Activated naive CD8-positive, alpha-beta T cell treated with anti-CD3 and anti-CD28 coated beads, Interleukin-2, amount 10 ng/mL, durations not matched to agents 7 days and 5 days (primary cell): Measurements from ENCODE around the gene MYADML2. TPM values are rescaled to one million over a fixed set of nuclear protein-coding genes. Genes with fewer than 3 reads are reported as not detected.

Source experiments
- ATAC-seq: fragments of 150-1000 bp; cut with Tn5 transposase; one replicate; pipeline ENCODE4 v1.10.0; 2021; ENCODE audit warnings: low read depth, moderate library complexity
- POLR2A ChIA-PET: fragments of 350-600 bp; sonication (Branson Sonifier 250); formaldehyde crosslinking; loops from one replicate; lab custom pipeline; 2021; ENCODE audit warnings: antibody characterized with exemption; lab: Charles Lee
- DNase-seq: peaks from one replicate; pipeline ENCODE4 v3.0.0; 2021
- H3K27ac Mint-ChIP-seq: one replicate; pipeline ENCODE4 v1.8.0; 2022; ENCODE audit warnings: mild to moderate bottlenecking, mixed read lengths
- H3K27me3 Mint-ChIP-seq: one replicate; pipeline ENCODE4 v1.8.0; 2022; ENCODE audit warnings: mild to moderate bottlenecking, moderate library complexity, mixed read lengths
- H3K36me3 Mint-ChIP-seq: one replicate; pipeline ENCODE4 v1.8.0; 2021; ENCODE audit warnings: mild to moderate bottlenecking, mixed read lengths
- H3K4me1 Mint-ChIP-seq: one replicate; pipeline ENCODE4 v1.8.0; 2021; ENCODE audit warnings: mixed read lengths
- H3K4me3 Mint-ChIP-seq: one replicate; pipeline ENCODE4 v1.8.0; 2022; ENCODE audit warnings: mild to moderate bottlenecking, moderate library complexity, mixed read lengths
- H3K9me3 Mint-ChIP-seq: one replicate; pipeline ENCODE4 v1.8.0; 2021; ENCODE audit warnings: mixed read lengths
- total RNA-seq, 2 experiments: library from RNA; stranded (reverse); gene quantifications; one replicate each; pipeline ENCODE4 v1.2.3, GENCODE V29; 2021

The MYADML2 gene
- total RNA-seq, 2 experiments from 2014 or later = not detected

- Mint-ChIP-seq H3K27me3 (no peaks in the 10 kb centered on the region), H3K36me3 (peaks cover 9% of the 10 kb centered on the region), H3K4me3 (peak within 1 kb of the TSS; percentile 91), H3K27ac (peak within 1 kb of the TSS; percentile 86), H3K4me1 (peaks cover 17% of the 10 kb centered on the region), H3K9me3 (no peaks in the 10 kb centered on the region)
- POLR2A ChIA-PET = interaction anchor here (0.8 to 1.5 kb wide), 6 partner anchors 10 to 47 kb away, joined by 3 to 20 read pairs (median 6); partner anchors contain the start of genes ALYREF, ANAPC11, ARHGDIA and MAFG
- DNase-seq (peak; percentile 87), ATAC-seq (peak; percentile 84)
Measured at GRCh38 chr17:81917565-81918332, 29.3 kb downstream of the MYADML2 start, which contains the start of gene SIRT7. Gene SIRT7 (minus strand): TSS chr17:81918176. CDS start chr17:81918131, 45 bp downstream.

DNA sequence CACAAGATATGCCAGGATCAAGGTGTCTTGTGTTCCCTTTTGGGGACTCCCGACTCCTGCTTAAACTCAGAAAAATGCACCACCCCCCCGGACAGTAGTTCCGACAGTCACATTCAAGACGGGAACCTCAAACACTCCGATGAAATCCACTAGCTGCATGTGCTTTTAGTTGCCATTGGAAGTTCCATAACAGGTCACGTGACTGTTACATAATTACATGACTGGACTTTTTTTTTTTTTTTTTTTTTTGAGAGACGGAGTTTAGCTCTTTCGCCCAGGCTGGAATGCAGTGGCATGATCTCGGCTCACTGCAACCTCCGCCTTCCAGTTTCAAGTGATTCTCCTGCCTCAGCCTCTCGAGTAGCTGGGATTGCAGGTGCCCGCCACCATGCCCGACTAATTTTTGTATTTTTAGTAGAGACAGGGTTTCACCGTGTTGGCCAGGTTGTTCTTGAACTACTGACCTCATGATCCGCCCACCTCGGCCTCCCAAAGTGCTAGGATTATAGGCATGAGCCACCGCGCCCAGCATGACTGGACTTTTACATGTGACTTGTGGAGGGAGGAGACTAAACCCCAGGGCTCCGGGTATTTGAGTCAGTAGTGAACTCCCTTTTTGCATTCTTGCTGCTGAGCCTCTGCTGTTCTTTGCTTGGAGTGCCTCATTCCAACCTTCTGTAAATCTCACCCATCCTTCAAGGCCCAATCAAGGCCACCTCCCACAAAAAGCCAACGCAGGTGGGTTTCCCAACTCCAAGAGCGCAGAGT lies 30.6 kb downstream of the MYADML2 start:
- POLR2A ChIA-PET = interaction anchor here (0.6 to 1.5 kb wide), 5 partner anchors 11 to 90 kb away, joined by 3 to 20 read pairs (median 6); partner anchors contain the start of genes ALYREF, ANAPC11 and MAFG

DNA sequence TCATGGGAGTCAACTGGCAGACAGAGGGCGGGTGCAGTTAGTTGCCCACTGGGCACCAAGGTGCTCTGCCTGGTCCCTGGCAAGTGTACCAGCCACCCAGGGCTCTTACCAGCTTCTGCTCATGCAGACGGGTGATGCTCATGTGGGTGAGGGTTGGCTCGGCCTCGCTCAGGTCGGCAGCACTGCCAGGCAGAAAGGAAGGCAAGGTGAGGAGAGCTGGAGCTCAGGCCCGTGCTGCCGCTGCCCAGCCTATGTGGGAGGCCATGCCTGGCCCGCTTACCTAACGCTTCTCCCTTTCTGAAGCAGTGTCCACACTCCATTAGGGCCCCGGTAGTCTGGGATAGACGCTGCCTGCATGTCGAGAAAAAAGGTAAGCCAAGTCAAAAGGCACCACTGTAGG lies 31.7 kb downstream of the MYADML2 start:
- DNase-seq (no peak), ATAC-seq (no peak)
- POLR2A ChIA-PET = no interaction called here
- Mint-ChIP-seq H3K4me3 (no peak overlapping the region), H3K36me3 (peaks cover 9% of the 10 kb centered on the region), H3K4me1 (peaks cover 20% of the 10 kb centered on the region), H3K27ac (no peak overlapping the region), H3K9me3 (no peaks in the 10 kb centered on the region), H3K27me3 (no peaks in the 10 kb centered on the region)

More for the DNA sequence above, 30.6 kb downstream of the MYADML2 start:
- DNase-seq (no peak), ATAC-seq (no peak)
- Mint-ChIP-seq H3K4me1 (peaks cover 20% of the 10 kb centered on the region), H3K27ac (peak overlapping the region; percentile 8), H3K4me3 (peak overlapping the region; percentile 89), H3K27me3 (no peaks in the 10 kb centered on the region), H3K9me3 (no peaks in the 10 kb centered on the region), H3K36me3 (peaks cover 9% of the 10 kb centered on the region)

DNA sequence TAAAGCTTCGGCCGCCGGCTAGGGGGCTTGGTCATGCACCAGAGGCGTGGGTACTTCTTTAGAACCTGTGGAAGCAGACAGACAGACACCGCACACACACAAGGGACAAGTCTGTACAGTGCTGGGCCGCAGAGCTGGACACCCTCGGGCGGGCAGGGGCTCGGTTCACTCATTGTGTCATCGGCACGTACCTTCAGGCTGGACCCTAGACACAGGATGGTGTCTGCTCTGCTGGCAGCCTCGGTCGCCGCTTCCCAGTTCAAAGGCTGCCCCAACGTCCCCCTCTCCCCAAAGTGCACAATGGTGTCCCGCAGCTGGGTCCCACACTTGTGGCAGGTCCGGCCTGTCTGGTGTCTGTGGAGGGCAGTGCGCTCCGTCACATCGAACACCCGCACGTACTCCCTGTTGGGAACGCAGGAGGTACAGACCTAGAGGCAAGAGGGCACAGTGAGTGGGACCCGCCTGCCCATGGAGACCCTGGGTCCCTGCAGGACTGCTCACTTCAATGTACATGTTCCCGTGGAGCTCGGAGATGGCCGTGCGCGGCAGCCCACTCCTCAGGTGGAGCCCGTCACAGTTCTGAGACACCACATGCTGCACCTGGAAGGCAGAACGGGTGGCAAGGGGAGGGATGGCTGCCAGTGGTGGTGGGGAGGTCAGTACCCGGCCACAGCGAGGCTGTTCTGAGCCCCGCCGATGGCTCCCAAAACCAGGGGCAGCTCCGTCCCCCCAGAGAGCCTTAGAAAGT lies 32.8 kb downstream of the MYADML2 start:
- DNase-seq = no peak

DNA sequence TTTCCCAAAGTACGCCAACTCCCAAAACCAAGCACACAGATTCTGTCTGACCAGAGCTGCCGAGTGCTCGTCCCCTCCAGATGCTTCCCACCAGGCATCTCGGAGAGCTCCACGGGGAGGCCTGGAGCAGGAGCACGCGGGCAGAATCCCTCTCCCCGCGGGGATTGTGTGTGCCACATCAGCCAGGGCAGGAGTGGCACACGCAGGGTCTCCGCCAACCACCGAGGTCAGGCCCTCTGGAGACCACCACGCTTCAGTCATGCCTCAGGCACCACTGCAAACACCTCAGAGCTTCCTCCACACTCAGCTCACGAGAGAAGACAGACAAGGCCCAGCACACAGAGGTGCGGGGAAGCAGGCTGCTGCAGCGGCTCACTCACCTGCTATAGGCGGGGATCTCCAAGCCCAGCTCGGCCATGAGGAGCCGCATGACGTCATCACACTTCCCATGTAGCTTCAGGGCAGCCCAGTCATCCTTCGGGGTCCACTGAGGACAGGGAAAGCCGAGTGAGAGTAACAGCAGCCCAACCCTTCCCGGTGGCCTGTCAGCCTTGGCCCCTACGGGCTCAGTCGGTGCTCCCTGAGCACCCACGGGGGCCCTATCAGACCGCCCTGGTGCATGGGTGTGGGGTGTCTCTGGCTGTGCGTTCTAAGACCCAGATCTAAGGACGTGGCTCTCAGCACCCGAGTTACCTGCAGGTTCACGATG lies 33.5 kb downstream of the MYADML2 start:
- Mint-ChIP-seq H3K4me3 (no peak overlapping the region), H3K36me3 (peaks cover 9% of the 10 kb centered on the region), H3K27ac (no peak overlapping the region), H3K4me1 (peaks cover 21% of the 10 kb centered on the region), H3K27me3 (no peaks in the 10 kb centered on the region), H3K9me3 (no peaks in the 10 kb centered on the region)
- DNase-seq (no peak), ATAC-seq (no peak)
- POLR2A ChIA-PET = interaction anchor here (0.6 to 1.1 kb wide), 4 partner anchors 11 to 79 kb away, joined by 3 to 5 read pairs (median 4); partner anchors contain the start of genes MAFG and PPP1R27

More for the DNA sequence above, 32.8 kb downstream of the MYADML2 start:
- no peak overlapping the region for H3K27ac Mint-ChIP-seq
- H3K4me1 Mint-ChIP-seq = peaks cover 22% of the 10 kb centered on the region
- H3K4me3 Mint-ChIP-seq = no peak overlapping the region
- no peaks in the 10 kb centered on the region for H3K9me3 Mint-ChIP-seq
- no peak for ATAC-seq
- peaks cover 9% of the 10 kb centered on the region for H3K36me3 Mint-ChIP-seq
- no peaks in the 10 kb centered on the region for H3K27me3 Mint-ChIP-seq
- POLR2A ChIA-PET = interaction anchor here (0.8 kb wide), 1 partner anchor 13 kb away, joined by 4 read pairs; the partner anchor contains the start of gene MAFG

DNA sequence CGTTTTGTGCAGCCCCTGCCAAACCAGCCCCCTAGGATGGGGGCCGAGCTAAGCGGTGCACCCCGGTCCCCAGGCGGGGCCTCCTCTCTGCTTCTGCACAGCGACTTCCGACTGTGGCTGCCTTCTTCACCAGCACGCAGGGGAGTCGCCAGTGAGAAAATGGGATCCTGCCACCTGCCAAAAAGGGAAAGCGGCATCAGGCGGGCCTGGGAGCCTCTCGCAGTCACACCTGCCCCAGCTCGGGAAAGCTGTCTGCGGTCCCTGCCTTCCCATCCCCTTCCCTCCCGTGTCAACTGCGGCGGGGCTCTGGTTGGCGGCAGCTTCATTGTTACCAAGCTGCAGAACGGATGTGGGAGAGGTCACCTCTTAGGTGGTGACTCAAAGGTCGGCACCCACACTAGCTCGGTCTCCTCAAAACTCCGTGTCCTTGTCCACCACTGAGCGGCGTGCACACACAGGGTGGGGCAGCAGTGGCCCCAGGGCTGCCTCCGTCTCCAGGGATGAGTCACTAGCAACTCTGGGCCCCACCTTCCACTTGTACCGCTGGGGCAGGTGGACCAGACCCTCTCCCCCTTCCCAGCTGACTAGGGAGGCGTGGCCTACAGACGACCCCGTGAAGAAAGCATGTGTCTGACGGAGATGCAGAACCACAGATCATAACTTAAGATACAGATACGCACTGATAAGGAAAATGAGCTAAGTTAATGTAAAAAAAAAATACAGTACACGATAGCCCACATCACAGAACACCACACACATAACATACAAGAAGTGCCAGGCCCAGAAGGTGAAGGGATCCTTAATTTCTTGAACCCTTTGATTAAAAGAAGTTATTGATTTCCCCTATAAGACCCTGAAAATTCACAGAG lies 34.4 kb downstream of the MYADML2 start:
- Mint-ChIP-seq H3K4me3 (peak overlapping the region; percentile 16), H3K27ac (peak overlapping the region; percentile 5), H3K9me3 (no peaks in the 10 kb centered on the region), H3K36me3 (peaks cover 9% of the 10 kb centered on the region), H3K4me1 (peaks cover 17% of the 10 kb centered on the region), H3K27me3 (no peaks in the 10 kb centered on the region)
- POLR2A ChIA-PET = interaction anchor here (0.9 to 1.1 kb wide), 2 partner anchors 11 to 78 kb away, joined by 3 read pairs; partner anchors contain the start of gene PPP1R27
- DNase-seq = no peak
- ATAC-seq = no peak

GRCh38 chr17:81911969-81912368 lies 35.1 kb downstream of the MYADML2 start:
- Mint-ChIP-seq H3K36me3 (peaks cover 7% of the 10 kb centered on the region), H3K4me1 (peaks cover 13% of the 10 kb centered on the region), H3K9me3 (no peaks in the 10 kb centered on the region), H3K27me3 (no peaks in the 10 kb centered on the region), H3K27ac (no peak overlapping the region), H3K4me3 (peak overlapping the region; percentile 60)
- POLR2A ChIA-PET = interaction anchor here (0.5 to 1.5 kb wide), 2 partner anchors 20 to 64 kb away, joined by 4 to 5 read pairs; no protein-coding TSS in a partner anchor
- ATAC-seq (no peak), DNase-seq (no peak)

DNA sequence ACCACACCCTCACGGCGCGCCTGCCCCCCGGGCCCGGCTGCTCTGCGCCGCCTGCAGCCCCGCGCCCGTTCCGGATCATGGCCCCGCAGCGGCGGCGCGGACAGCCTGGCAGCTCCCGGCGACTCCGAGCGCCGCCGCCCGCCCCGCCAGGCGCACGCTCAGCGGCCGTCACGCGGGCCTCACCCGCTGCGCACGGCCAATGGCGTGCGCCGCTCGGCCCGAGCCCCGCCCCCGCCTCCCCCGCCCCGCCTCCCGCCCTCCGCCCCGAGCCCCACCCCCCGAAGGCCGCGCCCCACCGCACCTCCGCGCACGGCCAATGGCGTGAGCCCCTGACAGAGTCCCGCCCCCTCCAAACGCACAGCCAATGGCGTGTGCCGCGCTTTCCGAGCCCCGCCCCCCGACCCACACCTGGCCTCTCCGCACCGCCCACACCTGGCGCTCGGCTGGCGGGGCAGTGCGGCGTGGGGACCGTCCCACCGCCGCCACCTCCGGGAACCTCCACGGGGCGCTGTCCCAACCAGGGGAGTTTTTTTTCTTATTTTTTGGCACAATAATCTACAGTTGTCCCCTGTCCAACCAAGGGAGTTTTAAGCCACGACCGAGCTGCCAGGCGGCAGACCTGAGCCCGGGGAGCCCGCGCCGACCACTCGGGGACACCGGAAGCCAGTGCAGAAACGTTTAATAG lies 35.6 kb downstream of the MYADML2 start, which contains the start of gene PCYT2:
Gene PCYT2 (minus strand): TSS at position 123 of the 685 bp plus-strand sequence. CDS start 44 bp downstream, at position 79.
- Mint-ChIP-seq H3K9me3 (no peaks in the 10 kb centered on the region), H3K4me3 (peak within 1 kb of the TSS; percentile 87), H3K36me3 (peaks cover 5% of the 10 kb centered on the region), H3K27ac (no peak within 1 kb of the TSS), H3K27me3 (no peaks in the 10 kb centered on the region), H3K4me1 (peaks cover 10% of the 10 kb centered on the region)
- POLR2A ChIA-PET = interaction anchor here (0.5 to 1.5 kb wide), 4 partner anchors 14 to 63 kb away, joined by 3 to 5 read pairs (median 4); no protein-coding TSS in a partner anchor
- peak; percentile 88 for ATAC-seq
- DNase-seq = peak; percentile 92

GRCh38 chr17:81910840-81911276 lies 36.2 kb downstream of the MYADML2 start:
- H3K9me3 Mint-ChIP-seq = no peaks in the 10 kb centered on the region
- ATAC-seq = peak; percentile 57
- H3K4me1 Mint-ChIP-seq = peaks cover 9% of the 10 kb centered on the region
- DNase-seq = peak; percentile 57
- POLR2A ChIA-PET = interaction anchor here (1.0 to 1.5 kb wide), 2 partner anchors 13 to 18 kb away, joined by 3 to 4 read pairs; no protein-coding TSS in a partner anchor
- peaks cover 5% of the 10 kb centered on the region for H3K36me3 Mint-ChIP-seq
- peak overlapping the region; percentile 87 for H3K4me3 Mint-ChIP-seq
- H3K27ac Mint-ChIP-seq = no peak overlapping the region
- H3K27me3 Mint-ChIP-seq = no peaks in the 10 kb centered on the region

DNA sequence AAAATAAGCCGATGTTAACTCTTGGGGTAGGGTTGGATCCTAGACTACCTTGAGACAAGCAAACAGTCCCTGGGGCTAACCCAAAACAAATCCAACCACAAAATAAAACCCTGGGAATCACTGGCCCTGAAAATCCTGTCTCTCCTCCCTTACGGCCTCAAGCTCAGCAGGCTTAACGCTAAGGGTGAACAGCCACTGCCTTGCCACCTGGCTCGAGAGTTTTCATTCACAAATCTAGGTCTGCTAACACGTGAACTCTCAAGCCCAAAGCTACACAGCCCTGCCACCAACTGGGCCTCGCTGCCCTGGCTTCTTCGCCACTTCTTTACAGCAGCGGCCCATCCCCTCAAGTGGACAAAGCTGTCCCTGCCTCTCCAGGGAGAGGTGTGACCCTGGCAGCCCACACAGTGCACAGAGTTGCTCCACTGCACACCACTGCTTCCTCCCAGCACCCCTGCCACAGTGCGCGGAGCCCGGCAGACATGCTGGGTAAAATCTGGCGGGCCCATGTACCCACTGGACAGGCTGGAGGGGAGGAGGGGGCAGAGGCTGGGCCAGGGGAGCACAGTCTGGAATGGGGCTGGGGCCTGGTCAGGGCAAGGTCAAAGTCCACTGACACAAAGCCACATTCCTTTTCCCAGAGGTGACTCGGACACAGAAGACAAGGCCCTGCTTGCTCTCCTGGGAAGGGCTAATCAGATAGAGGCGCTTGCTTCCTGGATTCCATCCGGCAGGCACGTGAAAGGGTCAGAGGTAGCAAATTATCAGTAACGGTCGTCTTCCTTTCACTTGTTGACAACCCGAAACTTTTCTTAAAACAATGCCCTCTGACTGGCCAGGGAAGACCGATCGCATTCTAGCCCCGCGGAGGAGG lies 36.8 kb downstream of the MYADML2 start:
- no peak for ATAC-seq
- Mint-ChIP-seq H3K36me3 (peaks cover 5% of the 10 kb centered on the region), H3K9me3 (no peaks in the 10 kb centered on the region), H3K27me3 (no peaks in the 10 kb centered on the region), H3K4me1 (peaks cover 7% of the 10 kb centered on the region), H3K27ac (no peak overlapping the region), H3K4me3 (peak overlapping the region; percentile 87)
- POLR2A ChIA-PET = interaction anchor here (1.2 to 1.5 kb wide), 2 partner anchors 16 to 18 kb away, joined by 5 to 6 read pairs; partner anchors contain the start of gene ANAPC11
- DNase-seq = no peak
